Renal cortex interstitium (tissue), 11 donors: Measurements from ENCODE around the gene TEX30. TPM values are rescaled to one million over a fixed set of nuclear protein-coding genes. Genes with fewer than 3 reads are reported as not detected.

Experiments
- DNase-seq, 11 donors: peaks; one replicate each; pipeline ENCODE4 v3.0.0-alpha.2; 2013; ENCODE audit warnings: low read depth in 9 of 11, low spot score in 4 of 11; ENCODE audit errors: extremely low read depth in 1 of 11
- polyA plus RNA-seq, 3 donors: library from polyadenylated mRNA; unstranded; fragments of 120-200 nt; gene quantifications; one replicate each; pipeline ENCODE4 v1.2.1, GENCODE V29; 2013; ENCODE audit not compliant: insufficient read length in 3 of 3

TEX30 gene
- polyA plus RNA-seq, 3 donors, result 29.7 to 40.0 (median 30.6) TPM

GRCh38 chr13:102757006-102757405 lies 16.6 kb downstream of the TEX30 start:
- DNase-seq, result no peak

DNA sequence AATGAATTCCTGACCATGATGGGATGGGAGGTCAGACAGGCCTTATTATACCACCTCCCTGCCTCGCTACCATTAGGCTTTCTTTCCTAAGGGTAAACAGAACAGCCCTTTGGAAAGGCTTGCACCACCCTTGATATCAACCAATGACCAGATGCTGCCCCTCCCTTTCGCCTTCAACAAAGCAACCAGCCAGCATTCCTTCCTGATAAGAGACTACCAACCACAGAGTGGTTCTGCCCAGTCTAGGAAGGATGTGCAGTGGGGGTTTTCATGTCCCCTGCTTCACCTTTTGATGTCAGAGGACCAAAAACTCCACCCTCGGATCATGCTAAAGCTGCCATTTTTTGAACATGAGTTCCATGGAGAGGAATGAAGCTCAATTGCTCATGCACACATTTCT lies 21.7 kb downstream of the TEX30 start:
- no peak for DNase-seq

- DNase-seq, result no peak
Measured at GRCh38 chr13:102742506-102742905, 31.1 kb downstream of the TEX30 start.

DNA sequence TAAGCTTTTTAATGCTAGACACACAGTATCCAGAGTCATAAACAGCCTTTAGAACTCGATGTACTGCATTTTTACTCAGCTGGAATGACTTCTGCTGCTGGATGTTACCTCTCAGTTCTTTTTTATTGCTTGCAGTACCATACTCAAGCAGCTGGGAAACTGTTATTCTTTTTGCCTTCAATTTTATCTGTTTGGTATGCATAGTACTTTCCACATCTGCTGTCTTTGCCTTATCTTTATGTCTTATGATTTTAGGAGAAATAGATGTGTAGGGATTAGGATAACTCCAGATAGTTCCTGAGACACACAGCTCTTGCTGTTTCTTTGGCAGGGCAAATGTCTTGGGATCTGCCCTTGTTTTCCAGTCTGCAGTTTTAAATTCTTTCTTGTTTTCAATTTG lies 31.5 kb downstream of the TEX30 start:
- DNase-seq, result no peak

DNA sequence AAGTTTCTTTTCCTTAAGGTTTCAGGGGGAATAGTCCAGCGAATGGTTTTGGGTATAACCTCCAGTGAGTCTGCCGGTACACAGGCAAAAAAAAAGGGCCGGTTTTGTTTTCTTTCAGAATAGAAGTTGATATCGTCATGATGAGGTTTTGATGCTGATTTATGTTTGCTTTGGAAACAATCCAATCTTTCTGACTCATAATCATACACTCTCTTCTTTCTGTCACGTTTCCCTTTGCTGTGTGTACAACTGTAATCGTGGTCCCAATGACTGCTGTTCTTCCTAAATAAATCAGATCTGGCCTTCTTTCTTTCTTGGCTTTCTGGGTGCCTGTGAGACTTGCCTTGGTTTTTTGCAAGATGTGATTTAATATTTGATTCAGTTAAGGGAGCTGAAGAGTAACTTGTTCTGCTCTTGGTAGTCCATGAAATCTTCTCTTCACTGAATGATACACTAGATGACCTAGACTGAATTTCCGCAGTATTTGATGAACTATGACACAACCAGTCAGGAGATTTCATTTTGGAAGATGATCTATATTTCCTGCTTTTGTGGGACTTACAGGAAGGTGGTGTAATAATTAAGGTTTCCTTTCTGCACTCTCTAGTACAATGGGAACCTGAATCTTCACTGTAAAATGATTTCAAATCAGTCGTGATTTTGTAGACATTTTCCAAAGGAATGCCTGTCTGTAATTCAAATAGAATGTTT lies 43.9 kb downstream of the TEX30 start:
- no peak for DNase-seq

DNA sequence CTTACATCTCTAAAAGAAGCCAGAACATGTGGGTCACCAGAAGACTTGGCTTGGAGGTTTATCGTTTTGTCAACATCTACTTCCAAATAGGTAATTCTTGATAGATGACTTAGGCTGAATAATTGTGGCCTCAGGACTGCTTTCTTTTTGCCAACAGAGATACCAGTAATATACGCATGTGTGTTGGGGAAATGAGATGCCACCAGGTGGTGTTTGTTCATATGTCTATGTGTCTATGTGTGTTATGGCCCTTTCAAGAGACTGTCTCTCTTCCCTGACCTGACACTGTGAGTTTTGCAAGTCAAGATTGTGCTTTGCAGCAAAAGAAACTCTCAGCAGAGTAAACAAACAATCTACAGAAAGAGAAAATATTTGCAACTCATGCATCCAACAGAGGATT lies 47.2 kb downstream of the TEX30 start:
- no peak for DNase-seq

- DNase-seq, result peak in 4 of 11 donors; percentile 13 to 53 (median 29)
Measured at GRCh38 chr13:102724923-102725322, 48.7 kb downstream of the TEX30 start.

DNA sequence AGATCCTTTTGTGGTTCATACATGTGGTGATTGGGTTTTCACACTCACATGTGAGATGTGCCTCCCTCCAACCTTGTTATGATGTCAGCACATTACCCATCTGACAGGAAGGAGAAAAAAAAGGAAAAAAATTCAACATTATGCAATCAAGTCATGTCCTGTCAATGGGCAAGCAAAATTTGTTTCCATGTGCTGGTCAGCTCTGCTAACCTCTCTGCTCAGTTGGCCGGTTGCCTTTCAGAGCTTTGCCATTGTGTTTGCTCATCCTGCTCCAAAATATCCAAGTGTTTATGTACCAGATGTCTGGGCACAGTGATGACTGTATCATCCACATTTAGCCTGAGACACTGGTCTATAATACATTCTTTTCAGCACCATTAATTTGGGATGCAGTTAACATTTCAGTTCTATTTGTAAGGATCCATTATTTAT lies 51.8 kb downstream of the TEX30 start:
- no peak for DNase-seq

DNA sequence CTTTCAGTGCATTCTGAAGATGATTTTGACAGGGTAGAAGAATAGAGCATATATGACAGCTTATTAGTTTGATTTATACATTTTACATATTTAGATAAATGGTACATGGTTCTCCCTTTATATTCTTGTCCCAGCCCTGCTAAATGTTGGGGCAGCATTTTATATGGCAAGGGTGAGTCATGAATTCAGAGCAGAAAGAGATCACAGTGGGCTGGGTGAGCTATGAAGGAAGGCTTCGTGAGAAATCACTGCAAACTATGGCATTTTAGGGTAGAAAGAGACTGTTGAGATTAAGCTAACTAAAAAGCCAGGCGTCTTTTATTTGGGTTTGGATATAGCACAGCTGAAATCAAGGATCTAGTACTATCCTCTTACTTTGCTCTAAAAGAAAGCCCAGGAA lies 54.8 kb downstream of the TEX30 start:
- no peak for DNase-seq

Other genes starting within 250 kb of the TEX30 start
- gene TPP2, start 176.8 kb downstream of the TEX30 start, polyA plus RNA-seq, result 10 to 100 TPM; 56.9 to 67.5 (median 62.2) TPM
- gene METTL21C, start 78.7 kb downstream of the TEX30 start, polyA plus RNA-seq, result under 1 TPM; 0.22 to 0.86 (median 0.82) TPM
- 10 to 100 TPM; 45.8 to 56.3 (median 50.6) TPM for gene POGLUT2, start 25.2 kb upstream of the TEX30 start, polyA plus RNA-seq
- gene BIVM, start 25.3 kb upstream of the TEX30 start, polyA plus RNA-seq, result 10 to 100 TPM; 46.2 to 79.6 (median 55.5) TPM
- gene ERCC5, start 72.2 kb upstream of the TEX30 start, polyA plus RNA-seq, result 10 to 100 TPM; 66.0 to 95.4 (median 82.5) TPM